ENCODE results near the gene BRF1.
A peak's percentile ranks its signal among the peaks of the same experiment; 100 is the strongest.

Gene BRF1

GRCh38 chr14:105187935-105188524 lies 112.8 kb downstream of the BRF1 start:
- DNase-seq, result no peak

- no peak for DNase-seq
Measured at GRCh38 chr14:105187116-105187515, 113.7 kb downstream of the BRF1 start.

GRCh38 chr14:105185973-105186372 lies 114.8 kb downstream of the BRF1 start:
- no peak for DNase-seq

- no peak for DNase-seq
Measured at GRCh38 chr14:105185001-105185400, 115.8 kb downstream of the BRF1 start.

- no peak for DNase-seq
Measured at GRCh38 chr14:105184461-105184860, 116.3 kb downstream of the BRF1 start.

GRCh38 chr14:105182296-105183020 lies 118.3 kb downstream of the BRF1 start:
- DNase-seq, result no peak

GRCh38 chr14:105181549-105182295 lies 119.1 kb downstream of the BRF1 start:
- no peak for DNase-seq

- DNase-seq, result peak; percentile 86
Measured at GRCh38 chr14:105180592-105181548, 119.9 kb downstream of the BRF1 start, which contains the start of gene NUDT14. NUDT14 (minus strand) TSS chr14:105181312; CDS start chr14:105181209, 103 bp downstream.

- DNase-seq, result no peak
Measured at GRCh38 chr14:105179191-105179590, 121.6 kb downstream of the BRF1 start.

- DNase-seq, result no peak
Measured at GRCh38 chr14:105178868-105179140, 122.0 kb downstream of the BRF1 start.

GRCh38 chr14:105178069-105178867 lies 122.5 kb downstream of the BRF1 start:
- no peak for DNase-seq

- no peak for DNase-seq
Measured at GRCh38 chr14:105177082-105177481, 123.7 kb downstream of the BRF1 start.

- DNase-seq, result no peak
Measured at GRCh38 chr14:105176513-105176912, 124.3 kb downstream of the BRF1 start.

- DNase-seq, result peak; percentile 60
Measured at GRCh38 chr14:105173901-105174894, 126.6 kb downstream of the BRF1 start.

GRCh38 chr14:105173145-105173544 lies 127.7 kb downstream of the BRF1 start:
- DNase-seq, result no peak

- DNase-seq, result no peak
Measured at GRCh38 chr14:105172476-105172875, 128.3 kb downstream of the BRF1 start.

- DNase-seq, result no peak
Measured at GRCh38 chr14:105171004-105171673, 129.7 kb downstream of the BRF1 start.

- DNase-seq, result peak; percentile 30
Measured at GRCh38 chr14:105169776-105170655, 130.8 kb downstream of the BRF1 start.

- peak; percentile 44 for DNase-seq
Measured at GRCh38 chr14:105168979-105169507, 131.8 kb downstream of the BRF1 start.

All from activated CD4-positive, alpha-beta T cell treated with anti-CD3 and anti-CD28 coated beads, Interleukin-2, Interleukin-6, amounts not matched to agents 100 ng/mL and 50 ng/mL, durations not matched to agents 16 hours and 8 hours (primary cell).